Midbrain (tissue), 1 donor: ENCODE results near the gene DTNBP1.
"Not testable (repeated sequence)": the region's sequence is repeated elsewhere in the genome, so short reads cannot be mapped to it uniquely, and the experiment has no call there.

Experiments used
- DNase-seq: peaks from one replicate; lab custom pipeline; 2025; lab: John Stamatoyannopoulos, UW

Gene DTNBP1

GRCh38 chr6:15557174-15557573, 105.7 kb downstream of the DTNBP1 start:
- DNase-seq: no peak

DNA sequence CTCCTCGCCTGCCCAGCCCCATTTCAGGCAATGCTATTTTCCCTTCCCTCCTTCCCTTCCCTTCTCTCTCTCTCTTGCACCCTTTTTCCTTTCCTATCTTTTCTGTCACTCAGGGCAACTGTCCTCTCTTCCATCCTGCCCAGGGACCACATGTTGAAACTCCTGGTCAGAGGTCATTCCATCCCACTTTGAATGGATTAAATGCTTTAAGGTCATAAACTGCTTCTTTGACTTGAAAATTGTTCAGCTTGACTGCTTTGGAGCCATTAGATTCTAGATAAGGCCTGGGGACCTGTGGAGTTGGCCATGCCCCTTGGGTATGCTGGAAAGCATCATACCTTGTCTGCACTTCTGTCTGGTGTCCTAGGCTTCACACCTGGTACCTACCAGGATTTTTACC, 106.1 kb downstream of the DTNBP1 start:
- no peak for DNase-seq

- DNase-seq: no peak
These were observed 107.5 kb downstream of the DTNBP1 start for GRCh38 chr6:15555101-15556038.

DNA sequence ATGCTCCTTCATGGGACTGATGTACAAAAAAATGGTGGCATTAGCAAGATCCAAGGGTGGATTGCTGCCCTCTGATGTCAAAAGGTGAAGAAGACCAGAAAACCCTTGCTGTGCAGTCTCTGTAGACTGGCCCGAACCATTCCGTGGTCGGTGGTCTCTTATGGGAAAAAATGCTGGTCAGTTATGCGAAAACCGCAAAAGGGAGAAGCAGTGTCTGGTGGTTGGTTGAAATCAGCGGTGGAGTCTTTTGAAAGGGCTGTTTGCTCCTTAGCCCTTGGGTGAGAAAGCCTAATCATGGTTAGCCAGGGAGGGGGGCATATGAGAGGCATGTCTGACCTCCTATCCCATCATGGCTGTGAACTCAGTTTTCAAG, 108.1 kb downstream of the DTNBP1 start:
- DNase-seq: no peak

DNA sequence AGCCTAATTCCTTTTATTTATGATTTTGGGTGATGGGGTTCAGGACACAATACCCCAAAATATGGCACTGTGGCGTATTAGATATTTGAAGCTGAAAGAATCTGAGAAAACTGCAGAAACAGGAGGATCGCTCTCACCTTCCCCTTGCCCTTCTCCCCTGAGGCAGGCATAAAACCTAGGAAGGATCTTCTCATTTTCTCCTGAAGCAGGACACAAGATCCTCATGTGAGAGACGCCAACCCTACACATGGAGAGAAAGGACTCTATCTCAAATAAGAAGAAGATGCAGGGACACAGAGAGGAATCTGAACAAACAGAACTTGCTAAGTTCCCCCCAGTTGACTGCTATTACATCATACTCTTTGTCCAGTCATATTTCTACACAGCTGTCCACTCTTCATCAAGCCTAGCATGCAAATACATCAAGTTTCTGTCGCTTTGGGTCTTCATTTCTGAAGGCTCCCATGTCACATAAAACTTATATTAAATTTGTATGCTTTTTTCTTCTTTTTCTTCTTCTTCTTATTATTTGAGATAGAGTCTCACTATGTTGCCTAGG, 109.0 kb downstream of the DTNBP1 start:
- DNase-seq: no peak

DNA sequence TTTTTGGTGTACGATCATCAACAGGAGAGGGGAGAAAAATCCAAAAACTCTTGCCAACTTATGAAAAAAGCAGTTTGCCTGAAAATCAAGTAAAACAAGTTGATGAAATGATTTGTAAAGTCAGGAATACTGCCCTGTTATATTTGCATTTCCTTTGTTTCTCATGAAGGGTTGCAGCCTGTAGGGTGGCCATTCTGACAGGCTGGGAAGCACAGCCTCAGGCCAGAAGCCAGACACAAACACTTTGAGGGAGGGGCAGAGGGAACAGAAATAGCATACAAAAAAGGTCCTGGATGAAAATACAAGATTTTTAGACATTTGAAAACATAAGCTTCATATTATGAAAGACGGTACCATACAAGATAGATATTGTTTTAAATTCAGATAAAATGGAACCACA, 109.8 kb downstream of the DTNBP1 start:
- no peak for DNase-seq

GRCh38 chr6:15551798-15552197, 111.0 kb downstream of the DTNBP1 start:
- no peak for DNase-seq

DNA sequence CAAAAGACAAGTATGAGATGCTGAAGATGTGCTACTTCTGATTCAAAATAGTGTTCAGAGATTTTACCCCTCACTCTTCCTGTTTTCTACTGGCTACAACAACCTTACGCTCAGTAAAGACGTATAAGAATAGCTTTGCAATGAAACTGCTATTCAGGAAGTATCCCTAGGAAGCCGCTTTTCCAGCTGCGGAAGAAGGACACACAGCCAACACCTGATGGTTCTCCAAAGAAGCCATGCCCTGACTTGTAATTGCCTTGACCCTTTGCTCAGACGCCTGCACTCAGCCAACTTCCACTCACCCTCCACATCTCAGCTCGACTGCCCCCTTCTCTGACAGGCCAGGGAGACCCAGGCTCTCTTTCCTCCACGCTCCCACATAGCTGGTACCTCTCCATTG, 111.6 kb downstream of the DTNBP1 start:
- DNase-seq: no peak

DNA sequence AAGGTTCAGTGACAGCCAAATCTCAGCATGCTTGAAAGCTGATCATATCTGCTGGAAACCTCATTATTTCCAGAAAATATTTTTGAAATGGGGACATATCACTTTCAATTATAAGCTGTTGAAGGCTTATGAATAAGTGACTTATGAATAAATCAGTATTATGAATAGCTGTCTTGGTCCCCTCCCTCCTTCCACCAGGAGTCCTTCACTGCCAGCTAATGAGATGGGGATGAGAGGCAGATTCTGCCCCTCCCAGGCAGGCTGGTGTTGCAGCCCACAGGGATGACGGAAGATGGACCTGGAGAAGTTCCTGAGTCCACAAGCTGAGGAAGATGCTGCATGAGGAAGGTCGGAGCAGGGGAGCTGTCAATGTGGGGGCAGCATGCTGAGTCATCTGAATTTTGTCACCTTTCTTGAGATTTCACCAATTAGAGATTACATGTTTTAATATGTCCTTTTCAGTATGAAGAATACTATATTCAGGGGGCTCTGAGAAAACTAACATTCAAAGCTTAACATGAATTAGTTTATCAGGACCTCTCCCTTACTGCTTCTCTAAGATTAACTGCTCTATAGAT, 112.2 kb downstream of the DTNBP1 start:
- DNase-seq: no peak

GRCh38 chr6:15549371-15549770, 113.5 kb downstream of the DTNBP1 start:
- DNase-seq: no peak

DNA sequence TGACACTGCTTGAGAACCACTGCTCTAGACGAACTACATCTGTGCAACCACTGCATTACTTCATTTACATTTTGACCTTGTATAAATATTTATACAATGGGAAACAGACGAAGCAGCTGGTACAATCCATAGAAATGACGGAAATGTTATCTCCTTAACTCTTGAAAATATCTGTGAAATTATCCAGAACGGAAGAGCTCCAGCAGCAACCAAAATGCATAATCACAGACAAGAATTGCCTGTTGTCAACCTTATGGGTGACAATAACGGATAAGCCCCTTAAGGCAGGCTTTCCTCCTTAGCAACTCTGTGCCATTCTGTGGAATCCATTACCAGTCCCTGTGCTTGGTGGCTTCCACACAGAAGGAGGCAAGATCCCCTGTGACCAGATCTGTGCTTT, 115.4 kb downstream of the DTNBP1 start:
- no peak for DNase-seq

GRCh38 chr6:15546591-15546990, 116.2 kb downstream of the DTNBP1 start:
- no peak for DNase-seq

DNA sequence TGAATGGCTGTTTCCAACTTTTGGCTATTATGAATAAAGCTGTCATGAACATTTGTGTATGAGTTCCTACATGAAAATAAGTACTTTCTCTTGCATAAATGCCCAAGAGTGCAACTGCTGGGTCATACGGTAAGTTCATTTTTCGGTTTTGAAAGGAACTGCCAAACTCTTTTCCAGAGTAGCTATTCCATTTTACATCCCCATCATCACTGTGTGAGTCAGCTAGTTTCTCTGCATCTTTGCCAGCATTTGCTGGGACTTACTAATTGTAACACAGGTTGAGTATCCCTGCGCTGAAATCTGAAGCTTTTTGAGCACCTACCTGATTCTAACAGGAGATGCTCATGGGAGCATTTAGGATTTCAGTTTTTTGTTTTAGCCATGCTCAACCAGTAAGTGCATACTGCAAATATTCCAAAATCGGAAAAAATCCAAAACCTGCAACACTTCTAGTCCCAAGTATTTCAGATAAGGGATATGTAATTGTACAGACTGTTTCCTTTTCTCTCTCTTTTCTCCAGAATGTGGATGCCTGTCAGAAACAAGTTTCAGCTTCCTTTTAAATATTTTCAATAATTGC, 118.4 kb downstream of the DTNBP1 start:
- no peak for DNase-seq

GRCh38 chr6:15543332-15543917, 119.4 kb downstream of the DTNBP1 start:
- not testable (repeated sequence) for DNase-seq

DNA sequence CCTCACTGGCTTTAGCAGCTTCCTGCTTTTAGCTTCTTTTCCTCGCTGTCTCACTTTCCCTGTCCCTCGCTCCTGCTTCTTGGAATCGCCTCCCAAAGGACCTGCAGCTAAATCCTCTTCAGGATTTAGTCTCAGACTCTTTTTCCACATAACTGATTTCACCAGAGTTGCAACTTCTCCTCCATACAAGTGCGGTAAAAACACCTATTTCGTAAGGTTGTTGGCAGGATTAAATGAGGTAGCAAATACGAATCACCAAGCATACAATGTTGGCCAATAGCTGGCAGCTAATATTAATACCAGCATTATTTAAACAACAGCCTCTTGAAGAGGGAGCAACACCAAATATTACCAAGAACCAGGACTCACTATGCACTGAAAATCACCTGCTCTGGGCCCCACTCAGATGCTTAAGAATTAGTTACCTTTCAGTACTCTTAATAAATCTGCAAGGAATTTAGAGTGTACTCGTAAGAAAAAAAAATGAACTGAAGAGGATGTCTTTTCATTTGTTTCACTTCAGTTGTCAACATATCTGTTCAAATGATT, 123.0 kb downstream of the DTNBP1 start:
- DNase-seq: no peak

GRCh38 chr6:15538766-15539495, 123.9 kb downstream of the DTNBP1 start:
- DNase-seq: no peak

DNA sequence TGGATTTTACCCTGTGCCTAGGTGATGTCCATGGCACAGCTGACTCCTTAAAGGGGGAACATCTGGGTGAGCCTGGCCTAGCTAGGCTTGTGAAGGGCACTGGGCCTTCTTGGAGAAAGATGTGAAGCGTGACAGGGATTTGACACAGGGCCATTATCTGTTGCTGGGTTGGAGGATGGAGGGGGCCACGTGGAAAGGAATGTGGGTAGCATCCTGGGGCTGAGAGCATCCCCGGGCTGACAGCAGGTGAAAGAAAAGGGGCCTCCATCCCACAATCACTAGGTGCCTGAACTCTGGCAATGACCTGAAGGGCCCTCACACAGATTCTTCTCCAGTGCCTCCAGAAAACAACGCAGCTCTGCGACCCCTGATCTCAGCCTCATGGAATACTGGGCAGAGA, 124.7 kb downstream of the DTNBP1 start:
- DNase-seq: no peak

GRCh38 chr6:15536198-15536955, 126.5 kb downstream of the DTNBP1 start:
- DNase-seq: no peak

- DNase-seq: no peak
These were observed 127.2 kb downstream of the DTNBP1 start for GRCh38 chr6:15535495-15536197.

DNA sequence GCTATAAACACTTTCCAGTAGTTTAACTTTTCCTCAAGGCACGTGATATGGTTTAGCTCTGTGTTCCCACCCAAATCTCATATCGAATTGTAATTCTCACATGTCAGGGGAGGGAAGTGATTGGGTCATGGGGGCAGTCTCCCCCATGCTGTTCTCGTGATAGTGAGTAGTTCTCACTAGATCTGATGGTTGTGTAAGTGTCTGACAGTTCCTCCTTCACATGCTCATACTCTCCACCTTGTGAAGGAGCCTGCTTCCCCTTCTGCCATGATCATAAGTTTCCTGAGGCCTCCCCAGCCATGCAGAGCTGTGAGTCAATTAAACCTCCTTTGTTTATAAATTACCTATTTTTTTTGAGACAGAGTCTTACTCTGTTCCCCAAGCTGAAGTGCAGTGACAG, 127.9 kb downstream of the DTNBP1 start:
- no peak for DNase-seq
